Activated B cell treated with CpG ODN at 0.5 μM for 24 hours (primary cell): ENCODE data around the gene SLCO3A1. TPM values are rescaled to one million over a fixed set of nuclear protein-coding genes. Genes with fewer than 3 reads are reported as not detected.
A peak's percentile ranks its signal among the peaks of the same experiment; 100 is the strongest.
"Not testable (repeated sequence)": the region's sequence is repeated elsewhere in the genome, so short reads cannot be mapped to it uniquely, and the experiment has no call there.

Source experiments
- ATAC-seq: fragments of 200-7000 bp; cut with Tn5 transposase; one replicate; pipeline ENCODE4 v1.10.0; 2021; ENCODE audit warnings: low read depth, mild to moderate bottlenecking, moderate library complexity
- CTCF ChIA-PET: fragments of 350-600 bp; sonication (Branson Sonifier 250); formaldehyde crosslinking; loops from one replicate; lab custom pipeline; 2021; ENCODE audit warnings: antibody characterized with exemption; lab: Charles Lee
- POLR2A ChIA-PET: fragments of 350-600 bp; sonication (Branson Sonifier 250); formaldehyde crosslinking; loops from one replicate; lab custom pipeline; 2021; ENCODE audit warnings: antibody characterized with exemption; lab: Charles Lee
- DNase-seq: peaks from one replicate; pipeline ENCODE4 v3.0.0; 2022
- H3K27ac Mint-ChIP-seq: one replicate; pipeline ENCODE4 v1.8.0; 2020; ENCODE audit warnings: mixed read lengths
- H3K27me3 Mint-ChIP-seq: one replicate; pipeline ENCODE4 v1.8.0; 2021; ENCODE audit warnings: mixed read lengths
- H3K36me3 Mint-ChIP-seq: one replicate; pipeline ENCODE4 v1.8.0; 2021; ENCODE audit warnings: low read depth, mixed read lengths
- H3K4me1 Mint-ChIP-seq: one replicate; pipeline ENCODE4 v1.8.0; 2021; ENCODE audit warnings: mixed read lengths
- H3K4me3 Mint-ChIP-seq: one replicate; pipeline ENCODE4 v1.8.0; 2020; ENCODE audit warnings: mild to moderate bottlenecking, mixed read lengths
- H3K9me3 Mint-ChIP-seq: one replicate; pipeline ENCODE4 v1.8.0; 2020; ENCODE audit warnings: mixed read lengths
- intact Hi-C: fragments of 100-400 bp; cut with micrococcal nuclease; formaldehyde crosslinking; loops from one replicate; pipeline ENCODE4 v1.15.1; 2024
- total RNA-seq: library from RNA; stranded (reverse); gene quantifications from 2 replicates; pipeline ENCODE4 v1.2.3, GENCODE V29; 2022
- TF ChIP-seq, protein P1 (sequence below): fragments of 200-600 bp; IDR thresholded peaks from one replicate; pipeline ENCODE4 v1.8.0; 2022; ENCODE audit warnings: antibody characterized with exemption, mild to moderate bottlenecking

Gene SLCO3A1
- total RNA-seq, 1 donor from 2014 or later = 0.82 TPM

DNA sequence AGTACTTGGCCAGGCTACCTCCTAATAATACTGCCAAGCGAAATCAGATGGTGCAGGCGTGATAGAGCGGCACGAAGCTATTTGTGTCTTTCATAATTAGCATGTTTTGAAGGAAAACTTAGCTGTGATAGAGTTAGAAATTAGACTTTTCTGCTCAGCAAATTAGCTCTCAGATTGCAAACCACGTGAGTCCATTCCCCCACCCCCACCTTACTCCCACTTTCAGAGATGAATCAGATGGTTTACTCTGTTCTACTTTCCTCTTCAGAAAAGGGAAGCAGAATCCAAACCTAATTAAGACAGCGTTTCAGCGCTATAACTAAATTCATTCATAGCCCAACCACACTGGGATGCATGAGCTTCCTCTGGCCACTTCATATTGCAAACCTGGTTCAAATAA is 214.6 kb downstream of the SLCO3A1 start:
- intact Hi-C loops = no loop called here
- ChIA-PET POLR2A (no interaction called here), CTCF (no interaction called here)
- Mint-ChIP-seq H3K27me3 (peaks cover 6% of the 10 kb centered on the region), H3K27ac (no peak overlapping the region), H3K4me1 (peaks cover 25% of the 10 kb centered on the region), H3K4me3 (no peak overlapping the region), H3K36me3 (no peaks in the 10 kb centered on the region), H3K9me3 (no peaks in the 10 kb centered on the region)
- TF ChIP-seq, protein P1, sequence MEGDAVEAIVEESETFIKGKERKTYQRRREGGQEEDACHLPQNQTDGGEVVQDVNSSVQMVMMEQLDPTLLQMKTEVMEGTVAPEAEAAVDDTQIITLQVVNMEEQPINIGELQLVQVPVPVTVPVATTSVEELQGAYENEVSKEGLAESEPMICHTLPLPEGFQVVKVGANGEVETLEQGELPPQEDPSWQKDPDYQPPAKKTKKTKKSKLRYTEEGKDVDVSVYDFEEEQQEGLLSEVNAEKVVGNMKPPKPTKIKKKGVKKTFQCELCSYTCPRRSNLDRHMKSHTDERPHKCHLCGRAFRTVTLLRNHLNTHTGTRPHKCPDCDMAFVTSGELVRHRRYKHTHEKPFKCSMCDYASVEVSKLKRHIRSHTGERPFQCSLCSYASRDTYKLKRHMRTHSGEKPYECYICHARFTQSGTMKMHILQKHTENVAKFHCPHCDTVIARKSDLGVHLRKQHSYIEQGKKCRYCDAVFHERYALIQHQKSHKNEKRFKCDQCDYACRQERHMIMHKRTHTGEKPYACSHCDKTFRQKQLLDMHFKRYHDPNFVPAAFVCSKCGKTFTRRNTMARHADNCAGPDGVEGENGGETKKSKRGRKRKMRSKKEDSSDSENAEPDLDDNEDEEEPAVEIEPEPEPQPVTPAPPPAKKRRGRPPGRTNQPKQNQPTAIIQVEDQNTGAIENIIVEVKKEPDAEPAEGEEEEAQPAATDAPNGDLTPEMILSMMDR = no peak
- DNase-seq (no peak), ATAC-seq (no peak)

DNA sequence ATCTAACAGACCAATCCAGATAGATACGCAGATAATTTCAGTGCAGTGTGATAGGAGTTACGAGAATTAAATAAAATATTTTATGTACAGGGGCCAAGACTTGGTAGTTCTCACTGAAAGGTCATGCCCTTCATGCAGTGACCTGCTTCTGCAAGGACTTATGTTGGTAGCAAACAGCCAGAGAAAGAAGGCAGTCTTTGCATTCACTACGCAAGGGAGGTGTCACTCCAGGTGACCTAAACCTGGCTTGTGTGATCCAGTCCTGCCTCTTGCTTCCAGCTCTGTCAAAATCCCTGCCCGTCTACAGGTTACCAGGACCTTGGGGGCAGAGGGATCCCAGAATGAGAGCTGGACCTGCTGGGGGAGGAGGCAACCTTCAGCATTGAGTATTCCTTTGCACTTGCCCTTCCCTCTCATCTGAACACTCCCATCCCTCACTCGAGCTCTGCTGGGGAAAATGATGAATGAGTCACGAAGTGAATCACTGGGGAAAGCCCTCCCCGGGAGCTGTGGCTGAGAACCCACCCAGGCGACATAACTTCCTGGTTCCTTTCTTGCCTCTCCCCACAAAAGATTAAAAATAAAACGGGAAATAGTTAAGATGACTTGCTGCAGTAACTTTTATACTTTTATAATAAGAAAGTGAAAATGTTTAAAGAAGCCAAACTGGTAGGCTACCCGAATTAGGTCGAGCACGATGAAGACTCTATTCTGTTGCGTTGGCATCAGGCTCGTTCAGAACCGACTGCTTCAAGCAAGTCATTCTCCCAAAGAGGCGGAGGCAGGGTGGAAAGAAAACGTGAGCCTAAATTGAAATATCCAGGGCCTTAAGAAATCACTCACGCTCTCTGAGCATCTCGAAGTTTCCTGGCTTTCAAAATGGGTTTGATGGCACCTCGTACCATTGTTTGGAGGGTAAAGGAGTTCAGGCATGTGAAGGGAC is 216.1 kb downstream of the SLCO3A1 start:
- ATAC-seq = no peak
- ChIA-PET POLR2A (no interaction called here), CTCF (no interaction called here)
- no peak for DNase-seq
- no peaks in the 10 kb centered on the region for H3K36me3 Mint-ChIP-seq
- intact Hi-C loops = loop anchor here (10.0 kb wide), 2 partner anchors 215 to 1115 kb away; partner anchors contain the start of genes RCCD1 and SLCO3A1
- peaks cover 25% of the 10 kb centered on the region for H3K4me1 Mint-ChIP-seq
- TF ChIP-seq, protein P1 = no peak
- peaks cover 6% of the 10 kb centered on the region for H3K27me3 Mint-ChIP-seq
- H3K27ac Mint-ChIP-seq = no peak overlapping the region
- peak overlapping the region; percentile 20 for H3K4me3 Mint-ChIP-seq
- H3K9me3 Mint-ChIP-seq = no peaks in the 10 kb centered on the region

DNA sequence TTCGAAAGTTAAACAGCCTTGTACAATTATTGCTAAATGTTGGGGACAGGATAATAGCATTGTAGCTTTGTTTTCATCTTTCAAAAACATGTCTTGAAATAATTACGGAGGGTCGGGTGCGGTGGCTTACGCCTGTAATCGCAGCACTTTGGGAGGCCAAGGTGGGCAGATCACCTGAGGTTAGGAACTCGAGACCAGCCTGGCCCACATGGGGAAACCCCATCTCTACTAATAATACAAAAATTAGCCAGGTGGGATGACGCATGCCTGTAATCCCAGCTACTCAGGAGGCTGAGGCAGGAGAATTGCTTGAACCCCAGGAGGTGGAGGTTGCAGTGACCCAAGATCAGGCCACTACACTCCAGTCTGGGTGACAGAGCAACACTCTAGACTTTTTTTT is 216.7 kb downstream of the SLCO3A1 start:
- H3K36me3 Mint-ChIP-seq, H3K9me3 Mint-ChIP-seq, CTCF ChIA-PET, H3K27me3 Mint-ChIP-seq, ATAC-seq, H3K27ac Mint-ChIP-seq, DNase-seq, POLR2A ChIA-PET: not testable (repeated sequence)
- H3K4me3 Mint-ChIP-seq = peak overlapping the region; percentile 20
- H3K4me1 Mint-ChIP-seq = peaks cover 25% of the 10 kb centered on the region
- intact Hi-C loops = loop anchor here (10.0 kb wide), 2 partner anchors 215 to 1115 kb away; partner anchors contain the start of genes RCCD1 and SLCO3A1

GRCh38 chr15:92071045-92071634 is 217.6 kb downstream of the SLCO3A1 start:
- no peaks in the 10 kb centered on the region for H3K36me3 Mint-ChIP-seq
- ChIA-PET CTCF (no interaction called here), POLR2A (no interaction called here)
- DNase-seq = no peak
- H3K4me1 Mint-ChIP-seq = peaks cover 25% of the 10 kb centered on the region
- TF ChIP-seq, protein P1 = no peak
- H3K27me3 Mint-ChIP-seq = peaks cover 6% of the 10 kb centered on the region
- H3K4me3 Mint-ChIP-seq = no peak overlapping the region
- no peak overlapping the region for H3K27ac Mint-ChIP-seq
- no peak for ATAC-seq
- H3K9me3 Mint-ChIP-seq = no peaks in the 10 kb centered on the region
- intact Hi-C loops = loop anchor here (10.0 kb wide), 2 partner anchors 216 to 1116 kb away; partner anchors contain the start of genes RCCD1 and SLCO3A1

DNA sequence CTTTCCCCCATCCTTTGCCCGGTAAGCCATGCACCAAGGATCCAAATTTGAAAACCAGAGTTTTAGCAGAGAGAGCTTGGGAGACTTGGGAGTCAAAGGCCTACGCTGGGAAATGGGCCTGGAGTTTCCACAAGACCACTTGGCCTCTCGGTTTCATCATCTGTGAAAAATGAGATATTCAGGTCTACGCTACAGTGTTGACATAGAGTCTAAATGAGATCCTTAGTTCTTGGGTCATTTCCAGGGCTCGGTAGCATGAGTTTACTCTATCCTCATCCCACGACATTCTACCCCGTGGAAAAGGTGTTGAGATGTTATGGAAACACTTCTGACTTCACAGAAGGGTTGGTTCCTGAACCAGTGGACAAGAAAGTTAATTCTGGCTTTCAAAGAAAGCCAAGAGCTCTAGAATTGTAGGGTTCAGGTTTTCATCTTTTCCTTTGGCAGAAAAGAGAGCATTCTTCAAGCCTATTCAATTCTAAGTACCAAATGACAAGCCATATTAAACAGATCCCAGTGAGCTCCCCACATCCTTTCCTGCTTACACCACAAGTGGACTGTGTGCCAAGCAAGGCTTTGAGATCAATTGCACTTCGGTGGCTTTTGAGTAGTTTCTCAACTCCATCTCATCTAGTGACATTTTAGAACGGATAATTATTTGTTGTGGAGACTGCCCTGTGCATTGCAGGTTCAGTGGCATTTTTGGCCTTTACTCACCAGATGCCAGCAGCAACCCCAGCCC is 219.7 kb downstream of the SLCO3A1 start:
- no peak overlapping the region for H3K27ac Mint-ChIP-seq
- CTCF ChIA-PET = no interaction called here
- H3K27me3 Mint-ChIP-seq = peaks cover 6% of the 10 kb centered on the region
- POLR2A ChIA-PET = no interaction called here
- intact Hi-C loops = loop anchor here (10.0 kb wide), 2 partner anchors 218 to 1118 kb away; partner anchors contain the start of genes RCCD1 and SLCO3A1
- no peak for ATAC-seq
- no peaks in the 10 kb centered on the region for H3K9me3 Mint-ChIP-seq
- no peak overlapping the region for H3K4me3 Mint-ChIP-seq
- DNase-seq = no peak
- H3K36me3 Mint-ChIP-seq = no peaks in the 10 kb centered on the region
- TF ChIP-seq, protein P1 = no peak
- H3K4me1 Mint-ChIP-seq = peaks cover 23% of the 10 kb centered on the region
